IPS-11a (cell line): Measurements from ENCODE around the gene C7orf25.

Experiments used
- H3K4me3 ChIP-seq: one replicate; pipeline ENCODE4 v1.5.1; 2013; ENCODE audit warnings: low read depth, low read length, control low read depth

C7orf25 gene

DNA sequence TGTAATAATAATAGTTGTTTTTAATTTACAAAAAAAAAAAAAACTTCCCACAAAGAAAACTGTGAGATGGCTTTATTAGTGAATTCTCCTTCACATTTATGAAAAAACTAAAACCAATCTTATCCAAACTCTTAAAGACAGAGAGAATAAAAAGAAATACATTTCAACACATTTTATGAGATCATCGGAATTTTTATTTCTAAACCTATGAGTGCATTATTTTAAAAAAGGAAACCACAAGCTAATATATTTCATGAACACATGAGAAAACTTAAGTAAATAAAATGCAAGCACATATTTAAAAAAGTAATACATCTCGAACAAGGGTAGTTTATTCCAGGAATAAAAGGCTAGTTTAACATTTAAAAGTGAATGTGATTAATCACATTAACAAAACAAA is 31.5 kb downstream of the C7orf25 start:
- no peak overlapping the region for H3K4me3 ChIP-seq

DNA sequence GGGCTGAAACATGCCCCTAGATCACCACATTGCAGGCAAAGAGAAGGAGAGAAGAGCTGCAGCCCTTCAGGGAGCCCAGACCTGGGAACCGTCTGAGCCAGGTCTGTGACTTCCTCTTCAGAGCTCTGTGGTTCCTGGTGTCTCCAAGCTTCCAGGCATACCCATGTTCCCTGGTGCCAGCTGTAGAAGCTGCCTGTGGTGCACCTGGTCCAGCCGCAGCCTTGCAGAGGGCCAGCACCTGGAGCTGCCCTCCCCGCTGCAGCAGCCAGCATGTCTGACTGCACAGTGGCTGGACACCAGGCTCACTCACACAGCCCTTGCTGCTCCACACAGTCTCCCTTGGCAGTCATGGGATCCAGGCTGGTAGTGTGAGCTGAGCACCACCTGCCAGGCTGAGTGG is 33.6 kb downstream of the C7orf25 start:
- no peak overlapping the region for H3K4me3 ChIP-seq

DNA sequence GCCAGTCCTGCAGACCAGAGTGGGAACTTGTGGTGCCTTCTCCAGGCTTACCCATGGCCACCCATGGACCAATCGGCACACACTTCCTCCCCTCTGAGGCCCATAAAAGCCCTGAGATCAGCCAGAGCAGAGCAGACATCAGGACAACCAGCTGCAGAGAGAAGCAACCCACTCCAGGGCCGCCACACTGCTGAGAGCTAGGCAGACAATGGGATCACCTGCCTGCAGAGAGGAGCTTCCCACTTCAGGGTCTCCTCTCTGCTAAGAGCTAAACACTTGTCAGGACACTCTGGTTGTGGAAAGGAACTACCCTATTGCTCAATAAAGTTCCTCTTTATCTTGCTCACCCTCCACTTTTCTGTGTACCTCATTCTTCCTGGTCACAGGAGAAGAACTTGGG is 34.0 kb downstream of the C7orf25 start:
- H3K4me3 ChIP-seq, result no peak overlapping the region

DNA sequence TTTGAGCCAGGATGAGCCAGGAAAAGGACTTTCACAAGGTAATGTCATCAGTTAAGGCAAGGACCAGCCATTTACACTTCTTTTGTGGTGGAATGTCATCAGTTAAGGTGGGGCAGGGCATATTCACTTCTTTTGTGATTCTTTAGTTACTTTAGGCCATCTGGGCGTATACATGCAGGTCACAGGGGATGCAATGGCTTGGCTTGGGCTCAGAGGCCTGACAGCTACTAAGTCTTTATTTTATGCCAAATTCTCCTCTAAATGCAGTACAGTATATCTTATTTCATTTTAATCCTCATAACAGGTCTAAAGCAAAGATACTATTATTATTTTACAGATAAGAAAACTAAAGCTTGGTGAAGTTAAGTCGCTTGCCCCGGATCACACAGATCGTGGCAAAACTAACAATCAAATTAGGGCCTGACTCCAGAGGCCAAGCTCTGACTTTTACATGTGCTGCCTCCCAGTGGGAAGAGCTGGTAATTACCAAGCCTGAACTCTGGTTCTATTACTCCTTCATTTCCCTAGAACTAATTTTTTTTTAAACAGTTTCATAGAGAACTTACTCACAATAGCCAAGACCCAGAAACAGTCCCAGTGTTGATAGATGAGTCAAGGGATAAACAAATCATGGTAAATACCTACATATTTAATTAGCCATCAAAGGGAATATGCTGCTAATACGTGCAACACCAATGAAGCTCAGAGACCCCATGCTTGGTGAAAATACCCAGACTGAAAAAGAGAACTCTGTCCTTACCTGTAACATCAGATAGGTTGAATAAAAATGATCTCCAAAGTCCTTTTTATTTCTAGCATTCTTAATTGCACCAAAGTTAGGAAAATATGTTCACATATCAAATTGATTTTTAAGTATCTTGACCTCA is 35.4 kb downstream of the C7orf25 start:
- no peak overlapping the region for H3K4me3 ChIP-seq

DNA sequence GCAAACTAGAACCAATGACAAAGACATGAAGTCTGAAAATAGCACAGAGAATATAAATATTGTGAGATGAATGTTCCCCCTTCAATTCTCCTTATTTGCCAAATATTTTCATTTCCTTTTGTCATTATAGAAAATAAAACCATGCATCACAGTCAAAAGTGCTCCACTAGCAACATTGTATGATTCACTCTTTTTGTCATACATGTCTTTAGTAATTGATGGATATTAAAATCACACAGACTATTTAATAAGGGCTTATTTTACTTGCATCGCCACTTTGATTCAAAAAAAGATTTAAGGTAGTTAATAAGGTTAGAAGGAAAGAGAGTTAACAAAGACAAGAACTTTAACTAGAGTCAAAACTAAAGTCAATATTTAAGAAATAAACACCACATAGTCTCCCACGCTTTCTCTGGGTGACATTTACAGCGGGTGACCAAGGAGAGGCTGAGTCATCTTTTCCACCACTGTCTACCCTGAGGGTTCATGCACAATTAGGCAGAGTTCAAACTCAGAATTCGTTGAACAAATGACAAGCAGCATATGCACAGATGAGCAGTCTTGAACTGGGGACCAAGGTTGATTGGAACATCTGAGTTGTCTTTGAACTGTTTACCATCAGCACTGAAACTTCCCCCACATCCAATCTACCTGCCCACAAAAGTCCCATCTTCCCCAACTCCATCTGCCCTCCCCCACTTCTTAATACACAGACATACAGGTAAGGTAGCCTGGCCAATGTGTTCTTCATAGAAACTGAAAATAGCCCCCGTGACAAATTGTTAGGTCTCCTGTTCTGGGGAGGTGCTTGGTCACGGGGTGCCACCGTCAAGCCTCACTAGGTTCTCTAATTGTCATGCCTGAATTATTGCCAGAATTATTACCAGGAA is 42.5 kb downstream of the C7orf25 start:
- H3K4me3 ChIP-seq, result no peak overlapping the region

DNA sequence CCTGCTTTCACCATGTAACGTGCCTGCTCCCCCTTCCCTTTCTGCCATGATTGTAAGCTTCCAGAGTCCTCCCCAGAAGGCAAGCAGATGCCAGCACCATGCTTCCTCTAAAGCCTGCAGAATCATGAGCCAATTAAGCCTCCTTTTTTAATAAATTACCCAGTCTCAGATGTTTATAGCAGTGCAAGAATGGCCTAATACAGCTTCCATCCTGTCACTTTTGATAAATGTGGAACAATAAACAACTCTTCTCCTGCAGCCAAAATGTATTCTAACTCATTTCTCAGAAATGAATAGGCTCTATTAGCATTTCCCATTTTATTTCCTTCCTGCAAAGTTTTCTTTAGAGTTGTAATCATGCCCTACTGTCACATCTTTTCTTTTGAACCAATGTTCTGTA is 43.4 kb downstream of the C7orf25 start:
- no peak overlapping the region for H3K4me3 ChIP-seq
